HT1080 (cell line): ENCODE data around the gene MRPS27. TPM values are rescaled to one million over a fixed set of nuclear protein-coding genes. Genes with fewer than 3 reads are reported as not detected.

Source experiments
- DNase-seq: peaks from one replicate; pipeline ENCODE4 v3.0.0-alpha.2; 2015; ENCODE audit warnings: low read depth
- polyA plus RNA-seq, 2 experiments: library from polyadenylated mRNA; depleted of rRNA; stranded (reverse); fragments of >200 nt; gene quantifications; 2 replicates each; pipeline ENCODE4 v1.2.3, GENCODE V29; 2015
- total RNA-seq: library from RNA; depleted of rRNA; stranded (reverse); fragments of >200 nt; shearing (Covaris generic); gene quantifications from 2 replicates; pipeline ENCODE4 v1.2.3, GENCODE V29; 2014; rRNA removed

The MRPS27 gene
- total RNA-seq = 130 and 131 TPM in 2 replicates
- polyA plus RNA-seq (2015; cell fraction: cytosol; rRNA removed) = 105 and 120 TPM in 2 replicates
- 93.3 and 98.1 TPM in 2 replicates for polyA plus RNA-seq (2015; cell fraction: nucleus; rRNA removed)

DNA sequence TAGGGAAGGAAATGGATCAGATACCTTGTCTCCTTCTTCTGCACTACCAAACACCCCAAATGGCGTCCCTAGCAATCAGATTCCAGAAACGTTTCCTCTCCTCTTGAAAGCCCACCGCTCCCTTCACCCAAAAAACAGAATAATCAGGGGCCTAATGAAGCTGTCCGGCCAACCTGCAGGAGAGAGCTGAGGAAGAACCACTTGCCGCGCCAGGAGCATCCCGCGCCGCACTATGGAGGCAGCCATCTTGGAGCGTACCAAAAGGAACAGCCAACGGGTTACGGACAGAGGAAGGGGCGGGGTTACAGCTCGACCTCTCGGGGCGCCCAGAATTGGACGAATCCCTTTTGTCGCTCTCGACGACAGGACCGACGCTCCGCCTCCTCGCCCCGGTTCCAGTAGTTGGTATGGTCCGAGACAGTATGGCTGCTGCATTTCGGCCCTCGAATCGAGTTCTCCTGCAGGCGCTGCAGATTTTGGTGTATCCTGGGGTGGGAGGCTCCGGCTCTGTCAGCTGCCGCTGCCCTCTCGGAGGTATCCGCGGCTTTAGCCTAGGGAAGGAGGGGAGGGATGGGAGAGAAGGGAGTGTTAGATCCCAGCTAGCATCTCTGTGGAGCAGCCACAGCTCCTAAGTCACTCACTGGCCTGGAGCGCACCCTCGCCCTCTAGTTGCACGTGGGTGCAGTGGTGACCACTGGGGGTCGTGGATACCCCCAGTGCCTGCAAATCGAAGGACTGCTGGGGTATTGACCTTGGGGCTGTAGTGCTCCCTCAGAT lies at the start of gene MRPS27, which contains the start of gene PTCD2:
Gene MRPS27 (minus strand): TSS at position 265 of the 777 bp plus-strand sequence. CDS start 19 bp downstream, at position 246.
Gene PTCD2 (plus strand): TSS at position 398 of the 777 bp plus-strand sequence. CDS start 10 bp downstream, at position 408.
- peak; percentile 94 for DNase-seq

DNA sequence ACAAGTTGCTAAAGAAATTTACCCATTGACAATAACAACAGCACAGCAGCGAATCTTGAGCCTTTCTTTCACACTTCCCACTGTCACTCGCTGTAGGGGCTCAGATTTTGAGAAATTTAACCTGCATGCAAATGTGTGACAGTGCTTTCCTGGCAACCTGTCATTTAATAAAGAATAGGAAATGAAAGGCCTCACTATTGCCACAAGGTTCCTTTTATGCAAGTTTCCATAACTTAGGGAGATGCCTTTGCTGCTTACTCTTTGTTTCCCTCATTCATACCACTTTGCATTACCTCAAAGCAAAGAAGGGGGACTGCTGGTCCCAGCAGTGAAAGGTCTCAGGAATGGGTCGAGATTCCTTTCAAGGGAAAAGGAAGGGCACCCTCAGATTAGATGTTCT lies 49.7 kb upstream of the MRPS27 start:
- no peak for DNase-seq

DNA sequence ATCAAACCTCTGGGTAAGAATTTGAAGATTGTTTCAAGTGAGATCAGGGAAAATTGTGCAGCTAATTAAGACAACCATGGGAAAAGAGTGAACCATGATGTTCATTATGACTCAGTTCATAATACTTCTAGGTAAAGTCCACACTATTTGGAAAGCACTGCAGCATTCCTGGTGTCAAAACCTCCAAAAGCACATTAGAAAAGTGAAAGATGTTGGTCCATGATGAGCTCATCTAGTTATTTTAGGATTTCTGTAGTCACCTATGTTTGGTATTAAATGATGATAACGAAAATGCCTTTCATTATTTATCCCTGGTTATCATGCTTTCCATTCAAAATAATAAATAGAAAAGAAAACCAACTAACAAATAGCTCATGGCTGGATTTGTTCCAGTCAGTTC lies 49.3 kb upstream of the MRPS27 start:
- DNase-seq = no peak

- no peak for DNase-seq
Observed at GRCh38 chr5:72368271-72368670, 48.2 kb upstream of the MRPS27 start.

DNA sequence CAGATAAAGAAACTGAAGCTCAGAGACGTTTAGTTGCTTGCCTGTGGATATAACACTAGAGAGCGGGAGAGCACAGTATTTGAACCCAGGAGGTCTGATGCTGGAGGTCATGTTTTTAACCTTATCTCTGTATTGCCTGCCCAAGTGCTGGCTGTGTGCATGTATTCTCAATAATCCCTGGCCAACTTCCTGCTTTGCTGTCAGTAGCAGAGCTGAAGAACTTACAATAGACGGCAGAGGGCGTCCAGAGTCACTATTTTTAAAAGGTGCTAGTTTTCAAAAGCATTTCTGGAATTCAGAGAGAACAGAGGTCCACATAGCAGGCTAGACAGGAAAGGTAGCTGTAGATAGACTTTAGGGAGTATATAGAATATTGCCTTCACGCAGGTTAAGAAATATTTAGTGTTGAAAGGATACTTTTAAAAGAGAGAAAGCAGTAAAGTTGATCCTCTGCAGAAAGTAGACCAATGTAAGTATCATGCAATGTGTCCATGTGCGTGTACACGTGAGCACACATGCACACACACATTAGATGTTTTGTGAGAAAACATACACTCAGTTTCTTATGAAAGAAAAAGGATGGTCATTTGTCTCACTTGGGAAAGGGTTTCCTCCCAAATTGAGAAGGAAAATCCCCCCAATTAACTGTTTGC lies 46.4 kb upstream of the MRPS27 start:
- peak; percentile 72 for DNase-seq

DNA sequence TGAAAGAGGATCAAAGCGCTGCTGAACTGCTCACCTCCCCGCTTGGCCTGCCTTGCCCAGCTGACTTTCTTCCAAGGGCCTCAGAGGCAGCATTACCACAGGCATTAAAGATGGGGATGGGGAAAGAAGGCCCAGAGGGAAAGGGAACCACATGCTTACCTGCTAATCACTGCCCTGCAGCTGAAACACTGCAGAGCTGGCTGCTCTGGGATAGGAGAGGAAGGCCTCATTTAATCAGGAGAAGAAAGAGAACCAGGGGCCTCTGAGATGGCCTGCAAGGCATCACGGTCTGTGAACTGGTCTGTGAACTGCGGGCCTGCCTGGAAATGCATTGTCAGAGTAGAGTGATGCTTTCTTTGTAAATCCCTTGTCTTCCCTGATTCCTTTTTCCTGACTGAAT lies 44.9 kb upstream of the MRPS27 start:
- DNase-seq = no peak

- no peak for DNase-seq
Observed at GRCh38 chr5:72364171-72364570, 44.1 kb upstream of the MRPS27 start.

- peak; percentile 86 for DNase-seq
Observed at GRCh38 chr5:72363166-72363802, 43.2 kb upstream of the MRPS27 start.

- no peak for DNase-seq
Observed at GRCh38 chr5:72359886-72360285, 39.8 kb upstream of the MRPS27 start.

DNA sequence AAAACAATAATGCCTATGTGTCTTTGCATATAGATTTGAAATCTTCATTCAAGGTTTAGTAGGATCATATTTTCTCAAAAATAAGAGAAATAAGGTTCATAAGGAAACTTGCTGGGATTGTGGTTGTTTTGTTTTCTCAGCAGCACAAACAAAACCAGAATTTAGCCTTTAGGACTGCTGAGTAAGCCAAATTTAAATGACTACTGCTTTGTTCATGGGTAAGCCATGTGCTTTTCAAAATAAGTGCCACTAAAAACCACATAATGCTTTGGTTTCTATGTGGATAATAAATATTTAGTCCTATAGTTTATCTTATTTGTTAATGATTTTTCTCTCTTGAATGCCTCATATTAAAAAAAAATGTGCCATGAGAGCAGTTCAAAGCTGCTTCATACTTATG lies 38.9 kb upstream of the MRPS27 start:
- DNase-seq = no peak

DNA sequence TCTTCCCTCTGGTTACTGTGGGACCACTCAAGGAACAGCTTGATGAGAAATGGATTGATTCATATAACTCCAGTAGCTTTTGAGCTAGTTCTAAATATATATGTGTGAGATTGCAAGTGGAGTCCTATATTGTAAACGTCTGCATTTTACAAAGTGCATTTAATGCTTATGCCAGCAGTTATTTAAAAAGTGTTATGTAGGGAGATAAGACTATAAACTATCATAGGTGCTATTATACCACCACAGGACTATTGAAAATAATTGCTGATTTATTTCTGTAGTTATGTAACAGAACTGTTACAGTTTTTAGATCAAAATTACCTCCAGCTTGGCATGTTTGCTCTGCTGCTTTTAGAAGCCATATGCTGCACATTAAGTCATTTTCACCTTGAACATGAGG lies 36.3 kb upstream of the MRPS27 start:
- no peak for DNase-seq

DNA sequence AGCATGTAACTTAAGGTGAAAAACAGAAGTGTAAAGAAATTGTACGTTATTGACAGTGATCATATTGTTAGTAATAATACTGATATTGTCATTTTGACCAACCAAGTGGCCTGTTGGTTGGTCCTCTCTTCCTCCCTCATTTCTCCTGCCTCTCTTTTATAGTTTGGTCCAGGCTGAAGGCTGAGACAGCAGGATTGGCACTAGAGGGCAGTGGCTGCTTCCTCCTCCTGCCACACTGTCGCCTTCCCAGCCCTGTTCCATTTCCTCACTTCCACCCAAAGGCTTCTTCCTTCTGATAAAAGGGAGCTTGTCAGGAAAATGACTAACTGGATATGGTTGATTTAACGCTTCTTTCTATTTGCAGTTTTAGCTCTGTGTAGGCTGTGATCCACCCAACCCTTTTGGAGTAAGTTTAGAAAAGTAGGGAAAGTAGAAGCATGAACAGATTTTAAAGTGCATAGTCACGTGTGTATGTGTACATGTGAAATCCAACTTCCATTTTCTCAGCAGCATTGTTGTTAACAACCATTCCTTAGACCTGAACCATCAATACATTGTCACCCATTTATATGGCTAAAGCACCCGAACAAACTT lies 35.8 kb upstream of the MRPS27 start:
- peak; percentile 66 for DNase-seq

GRCh38 chr5:72353046-72353445 lies 33.0 kb upstream of the MRPS27 start:
- peak; percentile 34 for DNase-seq

DNA sequence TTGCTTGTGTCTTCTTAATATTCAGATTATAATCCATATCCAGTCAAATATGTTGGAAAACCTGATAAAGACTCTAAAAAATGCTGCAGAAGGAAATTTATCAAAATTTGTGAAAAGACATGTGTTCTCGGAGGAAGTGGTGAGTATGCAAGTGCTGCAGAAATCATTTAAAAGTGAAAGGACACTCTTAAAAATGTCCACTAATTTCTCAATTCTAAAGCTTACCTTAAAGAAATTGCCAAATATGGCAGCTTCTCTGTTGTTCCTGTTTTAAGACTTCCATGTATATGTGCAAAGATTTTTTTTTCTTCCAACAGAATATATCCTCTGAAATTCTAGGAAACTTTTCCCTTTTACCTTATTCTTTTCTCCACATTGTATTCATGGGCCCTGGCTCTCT lies 32.6 kb upstream of the MRPS27 start:
- no peak for DNase-seq

DNA sequence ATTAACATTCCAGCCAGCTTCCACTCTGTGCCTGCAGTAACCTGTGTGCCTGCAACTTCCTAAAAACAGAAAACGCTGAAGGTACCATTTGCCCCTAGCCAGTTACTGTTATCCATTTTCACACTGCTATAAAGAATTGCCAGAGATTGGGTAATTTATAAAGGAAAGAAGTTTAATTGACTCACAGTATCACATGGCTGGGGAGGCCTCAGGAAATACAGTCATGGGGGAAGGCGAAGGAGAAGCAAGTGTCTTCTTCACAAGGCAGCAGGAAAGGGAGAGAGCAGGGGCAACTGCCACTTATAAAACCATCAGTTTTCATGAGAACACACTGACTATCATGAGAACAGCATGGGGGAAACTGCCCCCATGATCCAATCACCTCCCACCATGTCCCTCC lies 31.3 kb upstream of the MRPS27 start:
- DNase-seq = peak; percentile 26

DNA sequence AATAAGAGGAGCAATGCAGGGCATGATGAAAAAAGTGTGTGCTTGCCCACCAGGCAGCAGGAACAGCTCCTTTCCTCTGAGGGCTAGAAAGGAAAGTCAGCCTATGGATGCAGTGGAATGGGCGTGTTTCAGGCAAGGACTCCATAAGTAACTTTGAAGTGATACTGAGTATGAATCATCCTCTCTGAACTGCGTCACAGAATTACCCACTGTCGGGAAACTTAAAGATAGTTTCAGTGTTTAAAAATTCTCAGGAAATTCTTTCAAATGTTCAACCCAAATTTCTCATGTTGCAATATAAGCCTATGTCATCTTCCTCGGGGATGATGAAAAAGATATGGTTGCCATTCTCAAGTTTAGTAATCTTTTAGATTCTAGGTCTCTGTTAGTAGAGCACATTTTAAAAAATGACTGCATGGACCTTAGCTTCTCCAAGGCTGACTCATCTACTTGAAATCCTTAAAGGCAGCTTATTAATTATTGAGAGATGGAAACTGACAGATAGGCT lies 27.8 kb upstream of the MRPS27 start:
- peak; percentile 89 for DNase-seq

- DNase-seq = no peak
Observed at GRCh38 chr5:72346398-72346797, 26.4 kb upstream of the MRPS27 start.

GRCh38 chr5:72338689-72339209 lies 18.7 kb upstream of the MRPS27 start:
- DNase-seq = no peak

DNA sequence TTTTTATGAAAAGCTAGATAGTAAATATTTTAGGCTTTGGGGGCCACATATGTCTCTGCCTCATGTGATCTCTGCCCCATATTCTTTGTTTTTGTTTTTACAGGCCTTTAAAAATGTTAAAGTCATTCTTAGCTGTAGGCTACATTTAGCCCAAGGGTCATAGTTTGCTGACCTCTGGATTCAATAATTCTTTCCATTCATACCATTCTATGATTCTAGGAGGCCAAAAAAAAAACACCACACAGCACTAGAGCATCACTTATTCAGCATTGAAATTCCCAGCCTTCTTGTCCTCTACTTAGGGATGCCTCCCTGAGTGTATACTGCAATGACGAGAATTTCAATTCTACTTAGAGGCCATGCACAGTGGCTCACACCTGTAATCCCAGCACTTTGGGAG lies 17.1 kb upstream of the MRPS27 start:
- no peak for DNase-seq

GRCh38 chr5:72330712-72331111 lies 10.7 kb upstream of the MRPS27 start:
- DNase-seq = no peak

DNA sequence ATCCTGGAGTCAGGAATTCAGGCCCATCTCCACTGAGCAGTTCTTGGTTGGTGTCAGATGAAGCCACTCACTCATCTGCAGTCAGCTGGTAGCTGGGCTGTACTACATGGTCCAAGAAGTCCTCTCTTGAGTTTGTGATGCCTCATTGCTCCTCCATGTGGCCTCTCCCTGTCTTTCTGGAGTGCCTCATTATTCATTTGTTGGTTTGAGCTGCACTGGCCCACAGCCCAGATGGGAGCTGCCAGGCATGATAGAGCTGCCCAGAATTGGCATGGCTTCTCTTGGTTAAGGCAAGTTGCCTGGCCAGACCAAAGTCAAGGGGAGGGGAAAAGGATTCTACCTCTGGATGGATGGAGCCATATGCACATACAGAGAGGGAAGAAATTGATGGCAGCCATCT lies 8.1 kb upstream of the MRPS27 start:
- peak; percentile 79 for DNase-seq
